Effector memory CD4-positive, alpha-beta T cell (primary cell): ENCODE data around the gene PPT2.
"Not testable (repeated sequence)": the region's sequence is repeated elsewhere in the genome, so short reads cannot be mapped to it uniquely, and the experiment has no call there.

ENCODE experiments used
- DNase-seq, 3 donors: peaks; one replicate each; pipeline ENCODE4 v3.0.0-alpha.2; 2020
- H3K27ac ChIP-seq: 2 replicates; pipeline ENCODE4 v1.7.0; 2013; ENCODE audit warnings: mild to moderate bottlenecking, low read length, moderate library complexity; ENCODE audit not compliant: insufficient read depth, poor library complexity, severe bottlenecking
- H3K27me3 ChIP-seq: replicated peaks from 2 replicates; pipeline ENCODE4 v1.7.0; 2013; ENCODE audit warnings: mild to moderate bottlenecking, low read length; ENCODE audit not compliant: insufficient read depth, control insufficient read depth, poor library complexity, severe bottlenecking
- H3K36me3 ChIP-seq: 2 replicates; pipeline ENCODE4 v1.7.0; 2013; ENCODE audit warnings: mild to moderate bottlenecking, low read length, moderate library complexity; ENCODE audit not compliant: control insufficient read depth, insufficient read depth
- H3K4me1 ChIP-seq: 2 replicates; pipeline ENCODE4 v1.7.0; 2013; ENCODE audit warnings: low read length, mild to moderate bottlenecking; ENCODE audit not compliant: control insufficient read depth, insufficient read depth, poor library complexity, severe bottlenecking
- H3K4me3 ChIP-seq: 2 replicates; pipeline ENCODE4 v1.7.0; 2013; ENCODE audit warnings: low read length, low read depth, mild to moderate bottlenecking; ENCODE audit not compliant: insufficient read depth, poor library complexity, severe bottlenecking
- H3K9me3 ChIP-seq: 2 replicates; pipeline ENCODE4 v1.7.0; 2013; ENCODE audit warnings: mild to moderate bottlenecking, low read length, moderate library complexity; ENCODE audit not compliant: control insufficient read depth

The PPT2 gene

GRCh38 chr6:32139590-32139989, 14.4 kb upstream of the PPT2 start:
- Histone ChIP-seq H3K9me3 (no peaks in the 10 kb centered on the region), H3K27me3 (no peaks in the 10 kb centered on the region), H3K4me1 (no peaks in the 10 kb centered on the region), H3K27ac (no peak overlapping the region), H3K4me3 (no peak overlapping the region), H3K36me3 (no peaks in the 10 kb centered on the region)
- DNase-seq, result no peak

- H3K27ac ChIP-seq, result no peak overlapping the region
- no peak overlapping the region for H3K4me3 ChIP-seq
- no peaks in the 10 kb centered on the region for H3K27me3 ChIP-seq
- no peak for DNase-seq
- H3K9me3 ChIP-seq, result no peaks in the 10 kb centered on the region
- H3K36me3 ChIP-seq, result no peaks in the 10 kb centered on the region
- no peaks in the 10 kb centered on the region for H3K4me1 ChIP-seq
Observed at GRCh38 chr6:32140420-32141046, 13.4 kb upstream of the PPT2 start.

- not testable (repeated sequence) for H3K36me3 ChIP-seq, H3K27ac ChIP-seq, DNase-seq, H3K27me3 ChIP-seq, H3K9me3 ChIP-seq, H3K4me1 ChIP-seq, H3K4me3 ChIP-seq
Observed at GRCh38 chr6:32144238-32144637, 9.7 kb upstream of the PPT2 start.

GRCh38 chr6:32146287-32146686, 7.7 kb upstream of the PPT2 start:
- H3K4me3 ChIP-seq, result no peak overlapping the region
- no peak overlapping the region for H3K27ac ChIP-seq
- DNase-seq, result no peak
- H3K36me3 ChIP-seq, result no peaks in the 10 kb centered on the region
- H3K4me1 ChIP-seq, result peaks cover 7% of the 10 kb centered on the region
- peaks cover 11% of the 10 kb centered on the region for H3K27me3 ChIP-seq
- no peaks in the 10 kb centered on the region for H3K9me3 ChIP-seq

GRCh38 chr6:32146687-32147086, 7.3 kb upstream of the PPT2 start:
- H3K4me1 ChIP-seq, result peaks cover 7% of the 10 kb centered on the region
- H3K9me3 ChIP-seq, result no peaks in the 10 kb centered on the region
- H3K27ac ChIP-seq, result no peak overlapping the region
- no peak overlapping the region for H3K4me3 ChIP-seq
- peaks cover 11% of the 10 kb centered on the region for H3K27me3 ChIP-seq
- DNase-seq, result no peak
- H3K36me3 ChIP-seq, result no peaks in the 10 kb centered on the region

GRCh38 chr6:32147401-32148132, 6.4 kb upstream of the PPT2 start:
- no peaks in the 10 kb centered on the region for H3K36me3 ChIP-seq
- H3K27ac ChIP-seq, result no peak overlapping the region
- DNase-seq, result no peak
- no peaks in the 10 kb centered on the region for H3K9me3 ChIP-seq
- peaks cover 7% of the 10 kb centered on the region for H3K4me1 ChIP-seq
- no peak overlapping the region for H3K4me3 ChIP-seq
- peaks cover 11% of the 10 kb centered on the region for H3K27me3 ChIP-seq

DNA sequence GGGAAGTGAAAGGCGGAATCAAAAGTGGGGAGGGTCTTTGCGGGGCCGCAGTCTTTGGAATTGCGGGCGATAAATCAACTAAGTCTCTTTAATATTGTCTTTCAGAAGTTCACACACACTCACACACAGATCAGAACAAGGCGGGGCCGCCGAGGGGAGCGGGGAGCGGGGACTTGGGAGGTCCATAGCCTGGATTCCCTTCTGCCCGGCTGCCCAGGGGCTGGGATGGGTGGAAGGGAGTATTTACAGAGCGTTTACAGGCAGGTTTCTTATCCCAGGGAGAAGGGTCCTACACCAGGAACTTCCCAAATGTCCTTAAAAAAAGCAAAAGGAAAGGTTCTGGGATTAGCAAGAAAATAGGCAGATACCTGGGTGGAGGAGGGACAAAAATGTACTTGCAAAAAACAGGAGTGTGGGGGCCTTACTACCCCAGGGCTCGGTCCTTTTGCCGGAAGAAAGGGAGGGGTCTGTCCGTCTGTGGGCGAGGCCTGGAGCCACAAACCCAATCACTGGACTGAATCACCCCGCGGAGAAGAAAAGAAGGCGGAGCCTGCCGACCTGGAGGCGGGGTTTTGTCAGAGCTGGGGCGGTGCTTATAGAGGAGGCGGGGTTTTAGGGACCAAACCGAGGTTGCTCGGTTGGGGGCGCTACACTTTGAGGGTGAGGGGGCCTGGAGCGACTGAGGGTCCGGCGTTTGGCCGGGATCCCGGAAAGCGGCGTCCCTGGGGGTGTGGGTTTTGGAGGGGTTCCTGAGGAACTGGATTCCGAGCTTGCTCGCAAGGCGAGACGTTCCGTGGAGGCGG, 5.5 kb upstream of the PPT2 start:
- DNase-seq, result peak; percentile 38 to 50 (median 45)
- no peak overlapping the region for H3K27ac ChIP-seq
- H3K27me3 ChIP-seq, result peaks cover 11% of the 10 kb centered on the region

GRCh38 chr6:32149092-32149755, 4.7 kb upstream of the PPT2 start:
- Histone ChIP-seq H3K27me3 (peaks cover 11% of the 10 kb centered on the region), H3K36me3 (no peaks in the 10 kb centered on the region), H3K4me3 (peak overlapping the region; percentile 45), H3K9me3 (no peaks in the 10 kb centered on the region), H3K4me1 (peaks cover 13% of the 10 kb centered on the region), H3K27ac (no peak overlapping the region)
- DNase-seq, result no peak

More for the DNA sequence above, 5.5 kb upstream of the PPT2 start:
- Histone ChIP-seq H3K9me3 (no peaks in the 10 kb centered on the region), H3K4me1 (peaks cover 7% of the 10 kb centered on the region), H3K36me3 (no peaks in the 10 kb centered on the region), H3K4me3 (peak overlapping the region; percentile 45)

DNA sequence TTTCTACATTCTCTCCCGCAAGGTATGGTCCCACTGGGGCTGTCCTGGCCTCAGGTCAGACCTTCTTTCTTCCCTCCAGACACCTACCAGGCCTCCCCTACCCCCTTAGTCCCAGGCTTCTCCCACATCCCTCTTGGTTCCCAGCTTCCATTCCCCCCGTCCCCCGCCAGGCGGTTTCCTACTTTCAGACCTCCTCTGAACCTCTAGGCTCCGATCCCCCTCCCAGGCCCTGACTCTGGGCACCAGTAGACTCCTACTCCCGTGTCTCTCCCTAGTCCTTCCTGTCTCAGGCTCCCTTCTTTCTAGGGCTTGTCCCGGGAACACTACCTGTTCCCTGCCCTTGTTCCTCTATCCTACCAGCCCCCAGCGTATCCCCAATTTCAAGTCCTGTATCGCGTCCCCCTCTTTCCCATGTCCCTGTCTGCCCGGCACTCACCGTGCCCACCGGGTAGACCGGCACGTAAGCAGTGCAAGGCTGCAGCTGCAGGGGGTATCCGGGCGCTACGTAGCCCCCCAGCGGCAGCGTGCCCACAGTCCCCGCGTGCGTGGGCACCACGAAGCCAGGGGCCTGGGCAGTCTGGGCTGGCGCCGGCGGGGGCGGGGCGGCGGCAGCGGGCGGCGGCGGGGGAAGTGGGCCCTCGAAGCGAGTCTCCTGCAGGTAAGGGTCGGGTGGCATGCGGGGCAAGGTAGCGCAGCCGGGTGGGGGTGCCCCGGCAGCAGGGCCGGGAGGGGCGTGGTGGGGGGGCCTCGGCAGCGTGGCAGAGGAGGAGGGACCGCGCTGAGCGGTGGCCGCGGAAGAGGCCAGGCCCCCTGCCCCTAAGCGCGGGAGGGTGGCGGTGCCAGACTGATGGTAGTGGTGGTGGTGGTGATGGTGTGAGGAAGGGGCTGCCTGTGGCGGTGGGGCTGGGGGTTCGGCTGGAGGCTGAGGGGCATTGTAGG, 3.7 kb upstream of the PPT2 start:
- Histone ChIP-seq H3K4me1 (peaks cover 19% of the 10 kb centered on the region), H3K27me3 (peaks cover 11% of the 10 kb centered on the region)

More for the DNA sequence above, 3.7 kb upstream of the PPT2 start:
- no peak for DNase-seq
- Histone ChIP-seq H3K27ac (no peak overlapping the region), H3K9me3 (no peaks in the 10 kb centered on the region), H3K4me3 (no peak overlapping the region), H3K36me3 (no peaks in the 10 kb centered on the region)
